Measurements from ENCODE around the gene SLC45A3. TPM values are rescaled to one million over a fixed set of nuclear protein-coding genes. Genes with fewer than 3 reads are reported as not detected.

The SLC45A3 gene
- total and polyA plus RNA-seq, 4 donors: 5.3 to 9.9 (median 5.7) TPM

- H3K9me3 ChIP-seq (ENCODE audit: control insufficient read depth in 4 of 4, low read length in 3 of 4): no peaks in the 10 kb centered on the region
- no peak overlapping the region for H3K27ac ChIP-seq (ENCODE audit: low read depth in 1 of 2, low read length in 2 of 2)
- H3K4me1 ChIP-seq (ENCODE audit: control insufficient read depth in 4 of 4, insufficient read depth in 4 of 4, low read length in 3 of 4): peaks cover 2 to 30% (median 16%) of the 10 kb centered on the region in 4 donors
- TF ChIP-seq, protein P1, sequence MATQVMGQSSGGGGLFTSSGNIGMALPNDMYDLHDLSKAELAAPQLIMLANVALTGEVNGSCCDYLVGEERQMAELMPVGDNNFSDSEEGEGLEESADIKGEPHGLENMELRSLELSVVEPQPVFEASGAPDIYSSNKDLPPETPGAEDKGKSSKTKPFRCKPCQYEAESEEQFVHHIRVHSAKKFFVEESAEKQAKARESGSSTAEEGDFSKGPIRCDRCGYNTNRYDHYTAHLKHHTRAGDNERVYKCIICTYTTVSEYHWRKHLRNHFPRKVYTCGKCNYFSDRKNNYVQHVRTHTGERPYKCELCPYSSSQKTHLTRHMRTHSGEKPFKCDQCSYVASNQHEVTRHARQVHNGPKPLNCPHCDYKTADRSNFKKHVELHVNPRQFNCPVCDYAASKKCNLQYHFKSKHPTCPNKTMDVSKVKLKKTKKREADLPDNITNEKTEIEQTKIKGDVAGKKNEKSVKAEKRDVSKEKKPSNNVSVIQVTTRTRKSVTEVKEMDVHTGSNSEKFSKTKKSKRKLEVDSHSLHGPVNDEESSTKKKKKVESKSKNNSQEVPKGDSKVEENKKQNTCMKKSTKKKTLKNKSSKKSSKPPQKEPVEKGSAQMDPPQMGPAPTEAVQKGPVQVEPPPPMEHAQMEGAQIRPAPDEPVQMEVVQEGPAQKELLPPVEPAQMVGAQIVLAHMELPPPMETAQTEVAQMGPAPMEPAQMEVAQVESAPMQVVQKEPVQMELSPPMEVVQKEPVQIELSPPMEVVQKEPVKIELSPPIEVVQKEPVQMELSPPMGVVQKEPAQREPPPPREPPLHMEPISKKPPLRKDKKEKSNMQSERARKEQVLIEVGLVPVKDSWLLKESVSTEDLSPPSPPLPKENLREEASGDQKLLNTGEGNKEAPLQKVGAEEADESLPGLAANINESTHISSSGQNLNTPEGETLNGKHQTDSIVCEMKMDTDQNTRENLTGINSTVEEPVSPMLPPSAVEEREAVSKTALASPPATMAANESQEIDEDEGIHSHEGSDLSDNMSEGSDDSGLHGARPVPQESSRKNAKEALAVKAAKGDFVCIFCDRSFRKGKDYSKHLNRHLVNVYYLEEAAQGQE (IDR thresholded peaks at IDR 0.05): no peak
- no peak for TF ChIP-seq SP1 (IDR thresholded peaks at IDR 0.05)
- no peak for TF ChIP-seq GABPA (IDR thresholded peaks at IDR 0.05 in 1 of 2, conservative IDR thresholded peaks at IDR 0.05 in 1 of 2)
- peak overlapping the region in 1 of 2 donors; percentile 22 for H3K9ac ChIP-seq (ENCODE audit: low read depth in 1 of 2, low read length in 2 of 2)
- 78% methylated on average over 2 of the region's 2 CpGs for WGBS
- H3K36me3 ChIP-seq (ENCODE audit: control insufficient read depth in 4 of 4, insufficient read depth in 3 of 4, low read depth in 1 of 4, low read length in 3 of 4): peaks cover 0 to 3% (median 0%) of the 10 kb centered on the region in 4 donors
- no peak for DNase-seq (ENCODE audit: low spot score)
- no peak overlapping the region for H3K4me3 ChIP-seq (ENCODE audit: low read depth in 1 of 3, low read length in 3 of 3)
- H3K27me3 ChIP-seq (ENCODE audit: control insufficient read depth in 4 of 4, insufficient read depth in 4 of 4, low read length in 3 of 4): no peaks in the 10 kb centered on the region
Measured at GRCh38 chr1:205656236-205656635, 24.1 kb downstream of the SLC45A3 start.

DNA sequence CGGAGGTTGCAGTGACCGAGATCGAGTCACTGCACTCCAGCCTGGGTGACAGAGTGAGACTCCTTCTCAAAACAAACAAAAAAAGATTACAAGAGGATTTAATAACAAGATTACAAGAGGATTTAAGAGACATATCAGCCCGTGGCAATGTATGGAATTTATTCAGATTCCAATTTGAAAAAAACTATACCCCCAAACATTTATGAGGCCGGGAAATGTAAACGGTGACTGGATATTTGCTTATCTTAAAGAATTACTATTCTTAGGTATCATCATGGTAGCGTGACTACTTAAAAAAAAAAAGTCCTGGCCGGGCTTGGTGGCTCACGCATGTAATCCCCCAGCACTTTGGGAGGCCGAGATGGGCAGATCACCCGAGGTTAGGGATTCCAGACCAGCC, 27.3 kb downstream of the SLC45A3 start:
- Histone ChIP-seq H3K9ac (ENCODE audit: low read depth in 1 of 2, low read length in 2 of 2) (no peak overlapping the region), H3K27me3 (ENCODE audit: control insufficient read depth in 4 of 4, insufficient read depth in 4 of 4, low read length in 3 of 4) (no peaks in the 10 kb centered on the region), H3K27ac (ENCODE audit: low read depth in 1 of 2, low read length in 2 of 2) (no peak overlapping the region), H3K4me1 (ENCODE audit: control insufficient read depth in 4 of 4, insufficient read depth in 4 of 4, low read length in 3 of 4) (peaks cover 2 to 12% (median 9%) of the 10 kb centered on the region in 4 donors), H3K36me3 (ENCODE audit: control insufficient read depth in 4 of 4, insufficient read depth in 3 of 4, low read depth in 1 of 4, low read length in 3 of 4) (peaks cover 0 to 6% (median 2%) of the 10 kb centered on the region in 4 donors), H3K4me3 (ENCODE audit: low read depth in 1 of 3, low read length in 3 of 3) (no peak overlapping the region), H3K9me3 (ENCODE audit: control insufficient read depth in 4 of 4, low read length in 3 of 4) (no peaks in the 10 kb centered on the region)
- WGBS: 88% methylated on average over 11 of the region's 11 CpGs
- no peak for DNase-seq (ENCODE audit: low spot score)
- TF ChIP-seq ATF3 (IDR thresholded peaks at IDR 0.05) (no peak), FOXA2 (IDR thresholded peaks at IDR 0.05) (no peak), MAX (IDR thresholded peaks at IDR 0.05) (no peak), JUND (IDR thresholded peaks at IDR 0.05) (no peak), RAD21 (IDR thresholded peaks at IDR 0.05) (no peak), YY1 (IDR thresholded peaks at IDR 0.05) (no peak), GABPA (IDR thresholded peaks at IDR 0.05 in 1 of 2, conservative IDR thresholded peaks at IDR 0.05 in 1 of 2) (no peak), CTCF (IDR thresholded peaks at IDR 0.05; ENCODE audit: low read depth, low read length, missing input control) (no peak), FOXA1 (IDR thresholded peaks at IDR 0.05) (no peak), NR2F2 (IDR thresholded peaks at IDR 0.05) (no peak), SP1 (IDR thresholded peaks at IDR 0.05) (no peak), TAF1 (conservative IDR thresholded peaks at IDR 0.05) (no peak), HNF4G (IDR thresholded peaks at IDR 0.05) (no peak), HNF4A (conservative IDR thresholded peaks at IDR 0.05) (no peak), EGR1 (IDR thresholded peaks at IDR 0.05; ENCODE audit: low read depth in 2 of 2) (no peak), RXRA (IDR thresholded peaks at IDR 0.05) (no peak)
- TF ChIP-seq, protein P2, sequence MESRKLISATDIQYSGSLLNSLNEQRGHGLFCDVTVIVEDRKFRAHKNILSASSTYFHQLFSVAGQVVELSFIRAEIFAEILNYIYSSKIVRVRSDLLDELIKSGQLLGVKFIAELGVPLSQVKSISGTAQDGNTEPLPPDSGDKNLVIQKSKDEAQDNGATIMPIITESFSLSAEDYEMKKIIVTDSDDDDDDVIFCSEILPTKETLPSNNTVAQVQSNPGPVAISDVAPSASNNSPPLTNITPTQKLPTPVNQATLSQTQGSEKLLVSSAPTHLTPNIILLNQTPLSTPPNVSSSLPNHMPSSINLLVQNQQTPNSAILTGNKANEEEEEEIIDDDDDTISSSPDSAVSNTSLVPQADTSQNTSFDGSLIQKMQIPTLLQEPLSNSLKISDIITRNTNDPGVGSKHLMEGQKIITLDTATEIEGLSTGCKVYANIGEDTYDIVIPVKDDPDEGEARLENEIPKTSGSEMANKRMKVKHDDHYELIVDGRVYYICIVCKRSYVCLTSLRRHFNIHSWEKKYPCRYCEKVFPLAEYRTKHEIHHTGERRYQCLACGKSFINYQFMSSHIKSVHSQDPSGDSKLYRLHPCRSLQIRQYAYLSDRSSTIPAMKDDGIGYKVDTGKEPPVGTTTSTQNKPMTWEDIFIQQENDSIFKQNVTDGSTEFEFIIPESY (IDR thresholded peaks at IDR 0.05): no peak
- TF ChIP-seq, protein P1 (IDR thresholded peaks at IDR 0.05): no peak

All from liver (tissue), 9 donors.